PC-3 (cell line): ENCODE results near the gene VPS35L. TPM values are rescaled to one million over a fixed set of nuclear protein-coding genes. Genes with fewer than 3 reads are reported as not detected.
"Not testable (repeated sequence)": the region's sequence is repeated elsewhere in the genome, so short reads cannot be mapped to it uniquely, and the experiment has no call there.

ENCODE experiments used
- ATAC-seq: fragments of 200-7000 bp; cut with Tn5 transposase; 2 replicates; pipeline ENCODE4 v1.9.1; 2020; ENCODE audit warnings: mild to moderate bottlenecking, moderate library complexity
- BruUV-seq: library from RNA; stranded (reverse); fragments of 400-500 nt; replicated peaks from 2 replicates; lab custom pipeline; 2021; lab: Mats Ljungman, UMichigan
- CTCF ChIA-PET: fragments of 300-600 bp; sonication (Branson Sonifier 250); formaldehyde crosslinking; loops from one replicate; lab custom pipeline; 2022; ENCODE audit warnings: antibody characterized with exemption; lab: Charles Lee
- POLR2A ChIA-PET: fragments of 300-600 bp; sonication (Branson Sonifier 250); formaldehyde crosslinking; loops from one replicate; lab custom pipeline; 2022; ENCODE audit warnings: antibody characterized with exemption; ENCODE audit not compliant: unreplicated experiment; lab: Charles Lee
- DNase-seq: peaks from one replicate; pipeline ENCODE4 v3.0.0-alpha.2; 2015
- H2AFZ ChIP-seq: fragments of 300-600 bp; sonication (generic); 2 replicates; pipeline ENCODE4 v1.6.0; 2016; ENCODE audit warnings: antibody characterized with exemption, low read length
- H3F3A ChIP-seq: fragments of 300-600 bp; sonication (generic); one replicate; pipeline ENCODE4 v1.6.0; 2017; ENCODE audit warnings: antibody characterized with exemption, low read length, control low read depth, mild to moderate bottlenecking; ENCODE audit not compliant: unreplicated experiment
- H3K27ac ChIP-seq: fragments of 300-600 bp; sonication (generic); 2 replicates; pipeline ENCODE4 v1.5.1; 2016; ENCODE audit warnings: mild to moderate bottlenecking, low read length
- H3K27me3 ChIP-seq: fragments of 300-600 bp; sonication (generic); 2 replicates; pipeline ENCODE4 v1.6.1; 2016; ENCODE audit warnings: low read length, mixed read lengths
- H3K36me3 ChIP-seq: fragments of 300-600 bp; sonication (generic); 2 replicates; pipeline ENCODE4 v1.6.1; 2016; ENCODE audit warnings: low read depth, mixed run types, low read length, mixed read lengths
- H3K4me1 ChIP-seq: fragments of 300-600 bp; sonication (generic); 2 replicates; pipeline ENCODE4 v1.5.1; 2016; ENCODE audit warnings: low read length; ENCODE audit not compliant: insufficient read depth
- H3K4me2 ChIP-seq: fragments of 300-600 bp; sonication (generic); 2 replicates; pipeline ENCODE4 v1.6.0; 2016; ENCODE audit warnings: low read length
- H3K4me3 ChIP-seq: fragments of 300-600 bp; sonication (generic); 2 replicates; pipeline ENCODE4 v1.5.1; 2016; ENCODE audit warnings: mild to moderate bottlenecking, low read length, mixed read lengths
- H3K79me2 ChIP-seq: fragments of 300-600 bp; sonication (generic); 2 replicates; pipeline ENCODE4 v1.6.1; 2017; ENCODE audit warnings: low read length, mixed read lengths
- H3K9ac ChIP-seq: fragments of 300-600 bp; sonication (generic); 2 replicates; pipeline ENCODE4 v1.6.0; 2016; ENCODE audit warnings: mild to moderate bottlenecking, low read length
- H3K9me2 ChIP-seq: fragments of 300-600 bp; sonication (generic); replicated peaks from 2 replicates; pipeline ENCODE4 v1.6.1; 2016; ENCODE audit warnings: mixed run types, low read length, mixed read lengths
- H3K9me3 ChIP-seq: fragments of 300-600 bp; sonication (generic); 2 replicates; pipeline ENCODE4 v1.6.1; 2016; ENCODE audit warnings: low read length, mixed read lengths
- H4K20me1 ChIP-seq: fragments of 300-600 bp; sonication (generic); 2 replicates; pipeline ENCODE4 v1.6.1; 2016; ENCODE audit warnings: low read length, mixed read lengths
- EZH2 ChIP-seq: fragments of 300-600 bp; sonication (generic); IDR thresholded peaks from one replicate; pipeline ENCODE4 v1.6.1; 2017; ENCODE audit warnings: antibody characterized with exemption, mild to moderate bottlenecking, low read length; ENCODE audit not compliant: unreplicated experiment
- EZH2phosphoT487 ChIP-seq: fragments of 300-600 bp; sonication (generic); IDR thresholded peaks from 2 replicates; pipeline ENCODE4 v1.6.1; 2018; ENCODE audit warnings: mild to moderate bottlenecking, antibody characterized with exemption, low read length, borderline replicate concordance
- intact Hi-C: fragments of 100-400 bp; cut with micrococcal nuclease; formaldehyde crosslinking; loops from 2 replicates; pipeline ENCODE4 v1.9.0; 2023
- total RNA-seq: library from RNA; depleted of rRNA; stranded (reverse); fragments of >200 nt; gene quantifications from 2 replicates; pipeline ENCODE4 v1.2.3, GENCODE V29; 2014
- TF ChIP-seq, protein P1 (sequence below): fragments of 300-600 bp; sonication (generic); conservative IDR thresholded peaks from 2 replicates; pipeline ENCODE4 v1.5.1; 2017; ENCODE audit warnings: antibody characterized with exemption, low read depth, mild to moderate bottlenecking, low read length

VPS35L gene
- total RNA-seq, 1 experiment from 2014 or later = 2.9 TPM

DNA sequence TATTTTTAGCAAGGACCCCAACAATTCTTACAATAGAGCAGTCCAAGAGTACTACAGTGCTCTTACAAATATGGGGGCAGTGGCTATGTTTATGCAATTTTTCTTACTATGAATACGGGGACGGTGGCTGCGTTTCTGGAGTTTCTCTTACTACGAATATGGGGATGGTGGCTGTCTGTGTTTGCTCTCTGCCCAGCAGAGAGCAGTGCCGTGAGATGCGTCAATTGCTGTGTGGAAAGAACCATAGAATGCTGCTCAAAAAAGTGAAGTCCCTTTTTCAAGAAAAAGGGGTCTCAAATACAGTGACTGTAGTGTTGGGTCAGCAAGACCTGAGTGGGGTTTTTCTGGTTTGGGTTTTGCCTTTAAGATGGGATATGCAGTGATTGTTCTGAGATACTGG is 108.7 kb downstream of the VPS35L start:
- CTCF ChIA-PET = interaction anchor here (0.6 kb wide), 1 partner anchor 79 kb away, joined by 13 read pairs; no protein-coding TSS in a partner anchor

DNA sequence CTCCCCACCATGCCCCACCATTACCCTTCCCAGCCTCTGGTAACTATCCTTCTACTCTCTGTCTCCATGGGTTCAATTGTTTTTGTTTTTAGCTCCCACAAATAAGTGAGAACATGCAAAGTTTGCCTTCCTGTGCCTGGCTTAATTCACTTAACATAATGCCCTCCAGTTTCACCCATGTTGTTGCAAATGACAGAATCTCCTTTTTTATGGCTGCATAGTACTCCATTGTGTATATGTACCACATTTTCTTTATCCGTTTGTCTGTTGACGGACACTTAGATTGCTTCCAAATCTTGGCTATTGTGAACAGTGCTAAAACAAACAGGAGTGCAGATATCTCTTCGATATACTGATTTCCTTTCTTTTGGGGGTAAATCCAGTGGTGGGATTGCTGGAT is 109.8 kb downstream of the VPS35L start:
- H3F3A ChIP-seq, H4K20me1 ChIP-seq, POLR2A ChIA-PET, BruUV-seq, ATAC-seq, H3K4me1 ChIP-seq, H3K27ac ChIP-seq, H2AFZ ChIP-seq, DNase-seq, H3K9ac ChIP-seq, H3K36me3 ChIP-seq, CTCF ChIA-PET, H3K27me3 ChIP-seq, H3K4me2 ChIP-seq, intact Hi-C loops, H3K4me3 ChIP-seq, H3K9me3 ChIP-seq, H3K79me2 ChIP-seq, H3K9me2 ChIP-seq: not testable (repeated sequence)

More for the DNA sequence above, 108.7 kb downstream of the VPS35L start:
- Histone ChIP-seq H2AFZ (no peak overlapping the region), H3K4me3 (no peak overlapping the region), H3K27ac (no peak overlapping the region), H3F3A (no peaks in the 10 kb centered on the region), H3K9me2 (no peaks in the 10 kb centered on the region), H3K36me3 (no peaks in the 10 kb centered on the region), H3K79me2 (no peaks in the 10 kb centered on the region), H3K9me3 (no peaks in the 10 kb centered on the region), H3K9ac (no peak overlapping the region), H3K27me3 (no peaks in the 10 kb centered on the region), H3K4me1 (no peaks in the 10 kb centered on the region), H4K20me1 (no peaks in the 10 kb centered on the region), H3K4me2 (no peak overlapping the region)
- ATAC-seq (no peak), DNase-seq (no peak)
- no peak for TF ChIP-seq EZH2
- no peak for TF ChIP-seq EZH2phosphoT487
- TF ChIP-seq, protein P1, sequence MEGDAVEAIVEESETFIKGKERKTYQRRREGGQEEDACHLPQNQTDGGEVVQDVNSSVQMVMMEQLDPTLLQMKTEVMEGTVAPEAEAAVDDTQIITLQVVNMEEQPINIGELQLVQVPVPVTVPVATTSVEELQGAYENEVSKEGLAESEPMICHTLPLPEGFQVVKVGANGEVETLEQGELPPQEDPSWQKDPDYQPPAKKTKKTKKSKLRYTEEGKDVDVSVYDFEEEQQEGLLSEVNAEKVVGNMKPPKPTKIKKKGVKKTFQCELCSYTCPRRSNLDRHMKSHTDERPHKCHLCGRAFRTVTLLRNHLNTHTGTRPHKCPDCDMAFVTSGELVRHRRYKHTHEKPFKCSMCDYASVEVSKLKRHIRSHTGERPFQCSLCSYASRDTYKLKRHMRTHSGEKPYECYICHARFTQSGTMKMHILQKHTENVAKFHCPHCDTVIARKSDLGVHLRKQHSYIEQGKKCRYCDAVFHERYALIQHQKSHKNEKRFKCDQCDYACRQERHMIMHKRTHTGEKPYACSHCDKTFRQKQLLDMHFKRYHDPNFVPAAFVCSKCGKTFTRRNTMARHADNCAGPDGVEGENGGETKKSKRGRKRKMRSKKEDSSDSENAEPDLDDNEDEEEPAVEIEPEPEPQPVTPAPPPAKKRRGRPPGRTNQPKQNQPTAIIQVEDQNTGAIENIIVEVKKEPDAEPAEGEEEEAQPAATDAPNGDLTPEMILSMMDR = no peak
- BruUV-seq = no TSS peak
- POLR2A ChIA-PET = no interaction called here
- intact Hi-C loops = no loop called here

DNA sequence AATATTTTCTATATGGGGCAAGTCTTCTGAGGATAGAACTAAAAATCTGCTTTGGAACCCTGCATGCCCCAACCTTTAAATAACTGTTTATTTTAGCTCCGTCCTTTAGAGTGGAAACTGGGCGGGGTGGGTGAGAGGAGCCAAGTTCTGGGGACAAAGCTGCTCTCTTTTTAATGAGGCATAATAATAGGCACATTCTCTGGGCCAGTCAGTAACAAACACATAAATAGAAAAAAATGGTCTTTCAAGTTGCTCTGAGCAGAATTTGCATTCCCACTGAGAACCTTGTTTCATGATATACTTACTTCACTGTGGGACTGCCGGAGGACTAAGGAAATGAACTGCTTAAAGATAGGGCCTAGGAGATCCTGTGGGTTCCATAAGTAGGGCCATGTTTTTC is 111.0 kb downstream of the VPS35L start:
- Histone ChIP-seq H3K27me3 (no peaks in the 10 kb centered on the region), H3K4me1 (no peaks in the 10 kb centered on the region), H3K79me2 (no peaks in the 10 kb centered on the region), H3K9me2 (no peaks in the 10 kb centered on the region), H2AFZ (no peak overlapping the region), H3K4me3 (no peak overlapping the region), H3K27ac (no peak overlapping the region), H3K9ac (no peak overlapping the region), H3F3A (no peaks in the 10 kb centered on the region), H3K9me3 (no peaks in the 10 kb centered on the region), H3K4me2 (no peak overlapping the region), H4K20me1 (no peaks in the 10 kb centered on the region), H3K36me3 (no peaks in the 10 kb centered on the region)
- ChIA-PET POLR2A (no interaction called here), CTCF (interaction anchor here (0.6 kb wide), 1 partner anchor 88 kb away, joined by 4 read pairs; no protein-coding TSS in a partner anchor)
- DNase-seq (no peak), ATAC-seq (no peak)
- no TSS peak for BruUV-seq
- TF ChIP-seq EZH2phosphoT487 (no peak), EZH2 (no peak)
- TF ChIP-seq, protein P1 = no peak
- intact Hi-C loops = no loop called here
